Epithelial cell of proximal tubule (primary cell): ENCODE measurements around the gene ZFYVE28. TPM values are rescaled to one million over a fixed set of nuclear protein-coding genes. Genes with fewer than 3 reads are reported as not detected.

Experiments used
- DNase-seq: peaks from one replicate; pipeline ENCODE4 v3.0.0-alpha.2; 2011; ENCODE audit warnings: low read depth
- H3K4me3 ChIP-seq: 2 replicates; pipeline ENCODE4 v1.5.1; 2011; ENCODE audit warnings: low read depth, mild to moderate bottlenecking, low read length
- total RNA-seq: library from RNA; depleted of rRNA; stranded (reverse); fragments of >200 nt; gene quantifications from 2 replicates; pipeline ENCODE4 v1.2.3, GENCODE V29; 2015
- TF ChIP-seq, protein P1 (sequence below): conservative IDR thresholded peaks from 2 replicates; pipeline ENCODE4 v1.5.1; 2012; ENCODE audit warnings: low read depth, mild to moderate bottlenecking, low read length

The ZFYVE28 gene
- total RNA-seq, 1 donor from 2014 or later: 0.58 TPM

- no peak for DNase-seq
- TF ChIP-seq, protein P1, sequence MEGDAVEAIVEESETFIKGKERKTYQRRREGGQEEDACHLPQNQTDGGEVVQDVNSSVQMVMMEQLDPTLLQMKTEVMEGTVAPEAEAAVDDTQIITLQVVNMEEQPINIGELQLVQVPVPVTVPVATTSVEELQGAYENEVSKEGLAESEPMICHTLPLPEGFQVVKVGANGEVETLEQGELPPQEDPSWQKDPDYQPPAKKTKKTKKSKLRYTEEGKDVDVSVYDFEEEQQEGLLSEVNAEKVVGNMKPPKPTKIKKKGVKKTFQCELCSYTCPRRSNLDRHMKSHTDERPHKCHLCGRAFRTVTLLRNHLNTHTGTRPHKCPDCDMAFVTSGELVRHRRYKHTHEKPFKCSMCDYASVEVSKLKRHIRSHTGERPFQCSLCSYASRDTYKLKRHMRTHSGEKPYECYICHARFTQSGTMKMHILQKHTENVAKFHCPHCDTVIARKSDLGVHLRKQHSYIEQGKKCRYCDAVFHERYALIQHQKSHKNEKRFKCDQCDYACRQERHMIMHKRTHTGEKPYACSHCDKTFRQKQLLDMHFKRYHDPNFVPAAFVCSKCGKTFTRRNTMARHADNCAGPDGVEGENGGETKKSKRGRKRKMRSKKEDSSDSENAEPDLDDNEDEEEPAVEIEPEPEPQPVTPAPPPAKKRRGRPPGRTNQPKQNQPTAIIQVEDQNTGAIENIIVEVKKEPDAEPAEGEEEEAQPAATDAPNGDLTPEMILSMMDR: no peak
- H3K4me3 ChIP-seq: peak overlapping the region; percentile 59
Measured at GRCh38 chr4:2364654-2365053, 53.8 kb downstream of the ZFYVE28 start.

GRCh38 chr4:2363951-2364653 lies 54.3 kb downstream of the ZFYVE28 start:
- H3K4me3 ChIP-seq: peak overlapping the region; percentile 59
- TF ChIP-seq, protein P1: no peak
- no peak for DNase-seq

GRCh38 chr4:2363056-2363721 lies 55.3 kb downstream of the ZFYVE28 start:
- peak; percentile 7 for DNase-seq
- TF ChIP-seq, protein P1: no peak
- no peak overlapping the region for H3K4me3 ChIP-seq

- H3K4me3 ChIP-seq: no peak overlapping the region
- TF ChIP-seq, protein P1: no peak
- no peak for DNase-seq
Measured at GRCh38 chr4:2362266-2363055, 56.0 kb downstream of the ZFYVE28 start.

DNA sequence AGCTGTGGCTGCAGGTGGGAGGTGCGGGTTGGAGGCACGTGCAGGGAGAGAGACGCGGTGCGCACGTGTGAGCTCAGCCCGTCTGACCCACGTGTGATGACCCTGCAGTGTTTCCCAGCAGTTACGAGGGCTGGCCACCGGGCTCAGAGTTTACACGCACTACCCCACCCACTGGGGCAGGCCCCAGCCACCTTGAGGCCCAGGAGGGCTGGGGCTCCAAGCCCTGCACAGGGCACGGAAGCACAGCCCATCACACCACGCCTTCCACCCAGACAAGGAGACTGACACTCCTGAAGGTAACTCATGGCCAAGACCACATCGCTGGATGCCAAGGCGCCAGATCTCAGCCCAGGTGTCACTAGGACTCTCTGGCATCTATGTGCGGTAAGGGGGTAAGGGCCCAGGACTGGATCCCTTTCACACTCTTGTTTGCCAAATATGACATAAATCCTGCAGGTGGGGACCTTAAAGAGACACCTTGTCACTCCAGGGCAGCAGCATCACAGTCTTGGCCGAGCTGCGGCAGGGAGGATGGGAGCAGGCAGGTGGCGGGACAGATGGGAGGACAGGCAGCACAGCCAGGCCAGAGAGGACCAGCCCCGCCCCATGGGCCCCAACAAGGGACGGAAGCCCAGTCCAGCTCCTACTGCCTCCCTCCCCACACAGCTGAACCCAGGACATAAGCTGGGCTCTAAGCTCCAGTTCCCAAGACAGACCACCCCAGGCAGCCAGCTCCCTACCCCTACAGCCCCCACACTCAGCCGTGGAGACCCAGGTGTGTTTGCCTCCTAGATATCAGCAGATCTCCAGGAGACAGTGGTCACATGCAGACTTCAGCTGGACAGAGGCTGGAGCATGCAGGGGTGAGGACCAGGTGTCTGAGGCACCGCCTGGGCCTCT lies 56.8 kb downstream of the ZFYVE28 start:
- no peak for DNase-seq
- TF ChIP-seq, protein P1: no peak

DNA sequence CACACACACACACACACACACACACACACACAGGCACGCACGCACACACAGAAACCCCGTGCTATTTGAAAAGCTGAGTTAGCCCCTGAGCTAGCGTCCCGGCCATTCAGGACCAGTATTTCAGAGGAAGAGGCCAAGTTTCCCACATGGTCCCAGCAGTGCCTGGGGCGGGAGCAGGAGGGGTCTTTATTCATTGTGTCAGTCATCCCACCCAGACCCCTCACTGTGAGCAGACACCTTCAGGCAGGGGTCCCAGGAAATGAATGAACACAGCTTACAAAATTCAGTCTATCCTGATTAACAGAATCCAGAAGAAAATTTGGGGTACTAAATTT lies 58.1 kb downstream of the ZFYVE28 start:
- TF ChIP-seq, protein P1: no peak
- no peak for DNase-seq
- H3K4me3 ChIP-seq: no peak overlapping the region

More for the DNA sequence above, 56.8 kb downstream of the ZFYVE28 start:
- H3K4me3 ChIP-seq: no peak overlapping the region
